ENCODE measurements around the gene TAC4. TPM values are rescaled to one million over a fixed set of nuclear protein-coding genes. Genes with fewer than 3 reads are reported as not detected.

Gene TAC4
- total and polyA plus RNA-seq, 2 of the 13 experiments (the other 11 are each of a cell fraction or from before 2014, with no cell fraction given), result not detected

- TF ChIP-seq SETDB1 (CRISPR knock-in tag; IDR thresholded peaks at IDR 0.05; ENCODE audit: borderline replicate concordance), result no peak
Measured at GRCh38 chr17:49793309-49793708, 54.6 kb downstream of the TAC4 start (continued).

- no TSS peak for BruUV-seq (replicated peaks)
- no peaks in the 10 kb centered on the region for H3K27me3 ChIP-seq (ENCODE audit: control insufficient read depth in 1 of 2, insufficient read depth in 2 of 2, low read length in 2 of 2)
- H3K4me3 ChIP-seq (replicated peaks in 1 of 3; ENCODE audit: insufficient read depth in 1 of 3, low read depth in 2 of 3, low read length in 3 of 3), result peak overlapping the region; percentile 64 to 100 (median 71)
- no peaks in the 10 kb centered on the region for H3K9me3 ChIP-seq (ENCODE audit: low read length)
- H3K79me2 ChIP-seq (ENCODE audit: insufficient read depth, low read length), result peaks cover 50% of the 10 kb centered on the region
- no peak overlapping the region for H3K27ac ChIP-seq (ENCODE audit: extremely low read length, insufficient read depth, low read length)
- WGBS (ENCODE audit: low lambda C conversion rate), result 11% methylated on average over 11 of the region's 17 CpGs
- H3K4me1 ChIP-seq (ENCODE audit: insufficient read depth, low read length), result peaks cover 26% of the 10 kb centered on the region
- ATAC-seq (no peak), DNase-seq (ENCODE audit: low spot score) (no peak), FAIRE-seq (no peak)
- intact Hi-C loops (cut with micrococcal nuclease; ENCODE audit: unreplicated experiment), result loop anchor here (1.0 kb wide), 2 partner anchors 25 to 81 kb away; partner anchors contain the start of gene FAM117A
- in situ Hi-C loops (cut with HindIII; ENCODE audit: extremely low pct_ligation_motif_present, low pct_unique_long_range_greater_than_20kb), result loop anchor here (5.0 kb wide), 1 partner anchor 222 kb away; no protein-coding TSS in a partner anchor
- ChIA-PET CTCF (ENCODE audit: low intra/inter-chr PET ratio, low total read pairs) (no interaction called here), POLR2A (interaction anchor here (1.4 to 3.7 kb wide), 4 partner anchors 26 to 375 kb away, joined by 3 to 63 read pairs (median 10); partner anchors contain the start of genes FAM117A, PHB1 and SPOP)
- peak overlapping the region; percentile 57; the same call in 1 of the 2 replicates for H3K9ac ChIP-seq (ENCODE audit: insufficient read depth, low read depth, low read length)
- H3K4me2 ChIP-seq (ENCODE audit: low read depth, low read length), result peak overlapping the region; percentile 93
- peaks cover 21% of the 10 kb centered on the region for H4K20me1 ChIP-seq (ENCODE audit: insufficient read depth, low read length)
- H2AFZ ChIP-seq (ENCODE audit: low read length), result no peak overlapping the region
- H3K36me3 ChIP-seq (replicated peaks in 1 of 2; ENCODE audit: control insufficient read depth in 1 of 2, insufficient read depth in 2 of 2, low read length in 2 of 2), result peaks cover 20 to 34% of the 10 kb centered on the region in 2 experiments
- TF ChIP-seq ZFP62 (CRISPR knock-in tag; IDR thresholded peaks at IDR 0.05) (no peak), ZNF326 (CRISPR knock-in tag; IDR thresholded peaks at IDR 0.05; ENCODE audit: borderline replicate concordance) (no peak), ARID3A (IDR thresholded peaks at IDR 0.05; ENCODE audit: low read depth, low read length) (no peak; the same call in 1 of the 2 replicates), BCL3 (CRISPR knock-in tag; IDR thresholded peaks at IDR 0.05) (no peak), ZNF550 (CRISPR knock-in tag; IDR thresholded peaks at IDR 0.05; ENCODE audit: borderline replicate concordance) (no peak), SIN3B (IDR thresholded peaks at IDR 0.05; ENCODE audit: low read length) (0 out of 2 replicates have a peak, but pooled peaks have one; percentile 40), ZNF20 (CRISPR knock-in tag; IDR thresholded peaks at IDR 0.05) (no peak), ARNT2 (CRISPR knock-in tag; IDR thresholded peaks at IDR 0.05; ENCODE audit: low read depth) (no peak), ZNF607 (CRISPR knock-in tag; IDR thresholded peaks at IDR 0.05; ENCODE audit: borderline replicate concordance) (peak; percentile 11; the same call in 1 of the 2 replicates), ZFP37 (CRISPR knock-in tag; IDR thresholded peaks at IDR 0.05; ENCODE audit: borderline replicate concordance) (no peak), ZNF30 (CRISPR knock-in tag; IDR thresholded peaks at IDR 0.05) (no peak), HNF1B (CRISPR knock-in tag; IDR thresholded peaks at IDR 0.05) (peak; percentile 25; the same call in 1 of the 2 replicates), ZBTB7B (CRISPR knock-in tag; IDR thresholded peaks at IDR 0.05) (no peak), ZSCAN25 (CRISPR knock-in tag; IDR thresholded peaks at IDR 0.05) (no peak), KDM5A (IDR thresholded peaks at IDR 0.05; ENCODE audit: borderline replicate concordance, low read length) (peak; percentile 70), ATF7 (IDR thresholded peaks at IDR 0.05) (no peak), ATF7 (CRISPR knock-in tag; IDR thresholded peaks at IDR 0.05) (no peak), ZNF260 (CRISPR knock-in tag; IDR thresholded peaks at IDR 0.05; ENCODE audit: borderline replicate concordance, low read depth) (no peak)
Measured at GRCh38 chr17:49789243-49789578, 58.7 kb downstream of the TAC4 start.

Data from HepG2 (cell line).